NB4 (cell line): ENCODE measurements around the gene F7.

Experiments used
- DNase-seq: peaks from one replicate; pipeline ENCODE4 v3.0.0; 2010; ENCODE audit warnings: low read depth
- H3K4me3 ChIP-seq: one replicate; pipeline ENCODE4 v1.5.1; 2011; ENCODE audit warnings: mild to moderate bottlenecking, low read depth, low read length, moderate library complexity
- CTCF ChIP-seq: IDR thresholded peaks from one replicate; pipeline ENCODE4 v1.5.1; 2012; ENCODE audit warnings: low read depth, low read length
- MAX ChIP-seq: IDR thresholded peaks from 2 replicates; pipeline ENCODE4 v1.6.1; 2011; ENCODE audit warnings: low read depth, low read length
- MYC ChIP-seq: IDR thresholded peaks from 2 replicates; pipeline ENCODE4 v1.6.1; 2011; ENCODE audit warnings: low read depth, low read length
- POLR2A ChIP-seq: IDR thresholded peaks from 2 replicates; pipeline ENCODE4 v1.6.1; 2011; ENCODE audit warnings: mild to moderate bottlenecking; ENCODE audit not compliant: insufficient read length; ENCODE audit errors: extremely low read depth

F7 gene

GRCh38 chr13:113117911-113118260, 12.3 kb downstream of the F7 start:
- H3K4me3 ChIP-seq = no peak overlapping the region
- TF ChIP-seq POLR2A (no peak), MAX (no peak), MYC (no peak), CTCF (no peak)
- no peak for DNase-seq

- TF ChIP-seq CTCF (no peak), POLR2A (no peak), MAX (no peak), MYC (no peak)
- H3K4me3 ChIP-seq = no peak overlapping the region
- no peak for DNase-seq
Observed at GRCh38 chr13:113118261-113119021, 12.8 kb downstream of the F7 start.

GRCh38 chr13:113119166-113119821, 13.7 kb downstream of the F7 start:
- H3K4me3 ChIP-seq = no peak overlapping the region
- TF ChIP-seq MYC (no peak), CTCF (no peak), POLR2A (no peak), MAX (no peak)
- DNase-seq = no peak

GRCh38 chr13:113119822-113120189, 14.2 kb downstream of the F7 start:
- no peak for TF ChIP-seq POLR2A
- TF ChIP-seq MAX = no peak
- no peak for TF ChIP-seq MYC
- no peak for TF ChIP-seq CTCF

GRCh38 chr13:113120300-113121182, 14.9 kb downstream of the F7 start:
- no peak for DNase-seq
- H3K4me3 ChIP-seq = no peak overlapping the region
- TF ChIP-seq POLR2A (no peak), CTCF (no peak), MAX (no peak), MYC (no peak)

More at GRCh38 chr13:113119822-113120189, 14.2 kb downstream of the F7 start:
- DNase-seq = no peak
- no peak overlapping the region for H3K4me3 ChIP-seq
